GM12865 (cell line): ENCODE results near the gene GSTK1.

ENCODE experiments used
- DNase-seq: peaks from one replicate; pipeline ENCODE4 v3.0.0; 2010; ENCODE audit warnings: low read depth
- H3K4me3 ChIP-seq: 2 replicates; pipeline ENCODE4 v1.5.1; 2011; ENCODE audit warnings: mild to moderate bottlenecking, low read depth, low read length, control low read depth
- TF ChIP-seq, protein P1 (sequence below): IDR thresholded peaks from 2 replicates; pipeline ENCODE4 v1.5.1; 2011; ENCODE audit warnings: low read length, control low read depth, low read depth, inconsistent platforms; ENCODE audit not compliant: insufficient read depth; ENCODE audit errors: missing control alignments

Gene GSTK1

DNA sequence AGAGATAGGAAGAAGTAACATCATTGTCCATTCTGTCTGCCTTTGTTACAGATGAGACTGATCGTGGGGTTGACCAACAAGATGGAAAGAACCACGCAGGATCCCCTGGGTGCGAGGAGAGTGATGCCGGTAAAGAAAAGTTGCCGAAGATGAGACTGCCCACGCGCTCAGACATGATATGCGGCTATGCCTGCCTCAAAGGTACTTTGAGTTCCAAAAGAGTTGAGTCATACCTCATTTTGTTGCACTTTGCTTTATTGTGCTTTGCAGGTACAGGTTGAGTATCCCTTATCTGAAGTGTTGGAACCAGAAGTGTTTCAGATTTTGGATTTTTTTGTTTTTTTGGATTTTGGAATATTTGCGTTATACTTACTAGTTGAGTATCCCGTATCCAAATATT, 40.5 kb downstream of the GSTK1 start:
- TF ChIP-seq, protein P1, sequence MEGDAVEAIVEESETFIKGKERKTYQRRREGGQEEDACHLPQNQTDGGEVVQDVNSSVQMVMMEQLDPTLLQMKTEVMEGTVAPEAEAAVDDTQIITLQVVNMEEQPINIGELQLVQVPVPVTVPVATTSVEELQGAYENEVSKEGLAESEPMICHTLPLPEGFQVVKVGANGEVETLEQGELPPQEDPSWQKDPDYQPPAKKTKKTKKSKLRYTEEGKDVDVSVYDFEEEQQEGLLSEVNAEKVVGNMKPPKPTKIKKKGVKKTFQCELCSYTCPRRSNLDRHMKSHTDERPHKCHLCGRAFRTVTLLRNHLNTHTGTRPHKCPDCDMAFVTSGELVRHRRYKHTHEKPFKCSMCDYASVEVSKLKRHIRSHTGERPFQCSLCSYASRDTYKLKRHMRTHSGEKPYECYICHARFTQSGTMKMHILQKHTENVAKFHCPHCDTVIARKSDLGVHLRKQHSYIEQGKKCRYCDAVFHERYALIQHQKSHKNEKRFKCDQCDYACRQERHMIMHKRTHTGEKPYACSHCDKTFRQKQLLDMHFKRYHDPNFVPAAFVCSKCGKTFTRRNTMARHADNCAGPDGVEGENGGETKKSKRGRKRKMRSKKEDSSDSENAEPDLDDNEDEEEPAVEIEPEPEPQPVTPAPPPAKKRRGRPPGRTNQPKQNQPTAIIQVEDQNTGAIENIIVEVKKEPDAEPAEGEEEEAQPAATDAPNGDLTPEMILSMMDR: no peak
- no peak for DNase-seq
- H3K4me3 ChIP-seq: no peak overlapping the region

DNA sequence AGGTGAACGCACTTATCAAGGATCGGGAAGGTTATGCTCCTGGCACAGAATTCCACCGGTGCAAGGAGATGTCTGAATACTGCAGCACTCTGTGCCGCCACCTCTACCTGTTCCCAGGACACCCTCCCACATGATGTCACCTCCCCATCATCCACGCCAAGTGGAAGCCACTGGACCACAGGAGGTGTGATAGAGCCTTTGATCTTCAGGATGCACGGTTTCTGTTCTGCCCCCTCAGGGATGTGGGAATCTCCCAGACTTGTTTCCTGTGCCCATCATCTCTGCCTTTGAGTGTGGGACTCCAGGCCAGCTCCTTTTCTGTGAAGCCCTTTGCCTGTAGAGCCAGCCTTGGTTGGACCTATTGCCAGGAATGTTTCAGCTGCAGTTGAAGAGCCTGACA, 41.7 kb downstream of the GSTK1 start:
- DNase-seq: no peak
- TF ChIP-seq, protein P1: no peak
- H3K4me3 ChIP-seq: no peak overlapping the region

DNA sequence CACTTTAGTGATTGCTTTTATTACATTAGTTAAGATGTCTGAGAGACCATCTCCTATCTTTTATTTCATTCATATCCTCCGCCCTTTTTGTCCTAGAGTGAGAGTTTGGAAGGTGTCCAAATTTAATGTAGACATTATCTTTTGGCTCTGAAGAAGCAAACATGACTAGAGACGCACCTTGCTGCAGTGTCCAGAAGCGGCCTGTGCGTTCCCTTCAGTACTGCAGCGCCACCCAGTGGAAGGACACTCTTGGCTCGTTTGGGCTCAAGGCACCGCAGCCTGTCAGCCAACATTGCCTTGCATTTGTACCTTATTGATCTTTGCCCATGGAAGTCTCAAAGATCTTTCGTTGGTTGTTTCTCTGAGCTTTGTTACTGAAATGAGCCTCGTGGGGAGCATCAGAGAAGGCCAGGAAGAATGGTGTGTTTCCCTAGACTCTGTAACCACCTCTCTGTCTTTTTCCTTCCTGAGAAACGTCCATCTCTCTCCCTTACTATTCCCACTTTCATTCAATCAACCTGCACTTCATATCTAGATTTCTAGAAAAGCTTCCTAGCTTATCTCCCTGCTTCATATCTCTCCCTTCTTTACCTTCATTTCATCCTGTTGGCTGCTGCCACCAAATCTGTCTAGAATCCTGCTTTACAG, 42.3 kb downstream of the GSTK1 start:
- peak; percentile 72 for DNase-seq
- H3K4me3 ChIP-seq: no peak overlapping the region
- TF ChIP-seq, protein P1: peak; percentile 74

DNA sequence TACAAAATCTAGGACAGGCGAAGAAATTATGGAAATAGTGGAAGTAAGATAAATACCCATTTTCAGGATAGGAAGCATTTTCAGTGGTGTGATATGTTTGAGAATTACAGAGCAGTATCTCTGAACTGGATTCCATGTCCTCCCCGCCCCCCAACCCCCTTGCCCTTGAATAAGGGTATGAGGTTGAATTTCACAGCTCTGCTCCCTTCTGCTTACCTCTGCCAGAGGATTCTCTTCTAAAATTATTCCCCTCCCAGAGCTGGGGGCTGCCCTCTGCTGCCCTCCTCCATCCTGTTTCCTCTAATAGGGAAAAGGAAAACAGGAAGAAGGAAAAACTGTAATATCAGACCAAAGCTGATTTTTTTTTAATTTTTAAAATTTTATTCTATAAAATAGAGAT, 45.4 kb downstream of the GSTK1 start:
- no peak overlapping the region for H3K4me3 ChIP-seq
- no peak for DNase-seq
- TF ChIP-seq, protein P1: no peak

DNA sequence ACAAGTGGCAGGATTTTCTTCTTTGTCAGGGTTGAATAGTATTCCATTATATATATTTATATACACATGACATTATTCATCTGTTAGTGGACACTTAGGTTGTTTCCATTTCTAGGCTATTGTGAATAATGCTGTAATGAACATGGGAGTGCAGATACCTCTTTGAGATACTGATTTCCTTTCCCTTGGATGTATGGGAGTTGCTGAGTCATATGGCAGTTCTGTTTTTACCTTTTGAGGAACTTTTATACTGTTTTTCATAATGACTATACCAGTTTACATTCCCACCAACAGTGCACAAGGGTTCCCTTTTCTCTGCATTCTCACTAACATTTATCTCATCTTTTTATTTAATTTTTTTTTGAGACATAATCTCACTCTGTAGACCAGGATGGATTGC, 50.9 kb downstream of the GSTK1 start:
- no peak for DNase-seq
- H3K4me3 ChIP-seq: no peak overlapping the region
- TF ChIP-seq, protein P1: no peak

DNA sequence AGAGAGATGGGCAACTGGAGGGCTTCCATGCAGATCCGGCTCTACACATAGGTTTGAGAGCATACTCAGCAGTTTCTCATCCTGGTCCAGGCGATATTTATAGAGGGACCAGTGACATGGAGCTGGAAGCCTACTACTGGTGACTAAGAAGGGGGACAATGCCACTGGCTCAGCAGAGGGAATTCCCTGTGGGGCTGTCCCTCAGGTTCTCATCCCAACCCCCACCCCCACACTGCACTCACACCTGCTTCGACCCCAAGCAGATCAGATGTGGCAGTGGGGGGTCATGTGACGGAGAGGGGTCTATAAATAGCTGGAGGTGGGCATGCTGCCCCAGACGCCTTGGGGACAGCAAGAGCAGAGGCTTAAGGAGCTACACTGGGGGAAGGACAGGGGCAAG, 52.5 kb downstream of the GSTK1 start, which contains the start of gene CLCN1:
CLCN1 (plus strand) TSS at position 336 of the 400 bp plus-strand sequence. CDS start 102 bp downstream, outside the sequence.
- no peak for DNase-seq
- TF ChIP-seq, protein P1: no peak
- H3K4me3 ChIP-seq: no peak within 1 kb of the TSS

DNA sequence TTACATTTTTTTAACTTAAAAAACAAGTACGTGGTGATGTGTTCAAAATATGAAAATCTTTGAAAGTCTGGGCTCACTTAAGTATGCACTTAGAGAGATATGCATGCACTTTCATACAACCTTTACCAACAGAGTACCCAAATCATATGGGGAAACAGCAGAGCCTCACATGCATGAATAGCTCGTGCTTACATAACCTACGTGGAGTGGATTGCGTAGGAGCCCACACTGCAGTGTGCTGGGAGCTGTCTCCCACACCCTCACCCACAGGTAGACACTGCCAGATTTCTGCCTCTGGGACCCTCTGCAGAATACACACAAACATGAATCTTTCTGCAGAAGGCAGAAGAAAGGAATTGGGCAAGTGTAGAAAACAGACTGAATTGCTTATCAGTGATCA, 53.3 kb downstream of the GSTK1 start:
- TF ChIP-seq, protein P1: no peak
- H3K4me3 ChIP-seq: no peak overlapping the region
- DNase-seq: no peak
